Astrocyte (in vitro differentiated cells and primary cell): ENCODE data around the gene YIF1B.

Source experiments
- CTCF ChIP-seq: IDR thresholded peaks from 2 replicates; pipeline ENCODE4 v1.5.1; 2011; ENCODE audit warnings: low read depth, mild to moderate bottlenecking, inconsistent platforms, low read length, moderate library complexity; ENCODE audit not compliant: insufficient read depth
- EZH2 ChIP-seq: IDR thresholded peaks from 2 replicates; pipeline ENCODE4 v1.6.1; 2012; ENCODE audit warnings: mild to moderate bottlenecking, low read length, inconsistent platforms; ENCODE audit not compliant: insufficient read depth

GRCh38 chr19:38273499-38273898 lies 42.2 kb downstream of the YIF1B start:
- TF ChIP-seq CTCF = no peak
- TF ChIP-seq EZH2 = no peak
